Prostate gland (tissue), 2 donors: ENCODE data around the gene EAF2. TPM values are rescaled to one million over a fixed set of nuclear protein-coding genes. Genes with fewer than 3 reads are reported as not detected.

Source experiments
- DNase-seq: peaks from one replicate; pipeline ENCODE4 v3.0.0-alpha.2; 2019; ENCODE audit warnings: low spot score
- H3K27ac ChIP-seq, 2 donors: fragments of 200-600 bp; sonication (generic); 2 replicates each; pipeline ENCODE4 v1.5.1; 2017 to 2019
- H3K27me3 ChIP-seq: fragments of 200-600 bp; sonication (generic); replicated peaks from 2 replicates; pipeline ENCODE4 v1.5.1; 2019; ENCODE audit not compliant: insufficient read depth
- H3K36me3 ChIP-seq, 2 donors: fragments of 200-600 bp; sonication (generic); 1 replicate in 1 of 2; 2 replicates in 1 of 2; pipeline versions ENCODE4 v1.5.1 to v1.8.1; 2017 to 2019
- H3K4me1 ChIP-seq: fragments of 200-600 bp; sonication (generic); replicated peaks from 2 replicates; pipeline ENCODE4 v1.5.1; 2019
- H3K4me3 ChIP-seq, 2 donors: fragments of 200-600 bp; sonication (generic); 2 replicates each; pipeline ENCODE4 v1.5.1; 2017 to 2019
- H3K9me3 ChIP-seq: fragments of 200-600 bp; sonication (generic); 2 replicates; pipeline ENCODE4 v1.5.1; 2017
- CTCF ChIP-seq, 4 experiments: fragments of 200-600 bp in 2 of 4; fragments of 450-650 bp in 2 of 4; sonication (generic) in 2 of 4; IDR thresholded peaks; 1 replicate in 3 of 4; 2 replicates in 1 of 4; pipeline ENCODE4 v1.5.1; 2016 to 2019; ENCODE audit warnings: antibody characterized with exemption in 4 of 4, mild to moderate bottlenecking in 2 of 4, moderate library complexity in 2 of 4
- POLR2A ChIP-seq: fragments of 450-650 bp; IDR thresholded peaks from one replicate; pipeline ENCODE4 v1.6.1; 2016; ENCODE audit warnings: antibody characterized with exemption, mild to moderate bottlenecking
- POLR2AphosphoS5 ChIP-seq: sonication (generic); formaldehyde crosslinking; IDR thresholded peaks from one replicate; pipeline ENCODE4 v1.6.1; 2017; ENCODE audit warnings: antibody characterized with exemption
- WGBS: methylation state at CpG from one replicate; pipeline ENCODE4 v1.1.5; 2018; 5-methylcytosine and 5-hydroxymethylcytosine counted together
- intact Hi-C: fragments of 100-400 bp; cut with DNase I; formaldehyde crosslinking; loops from one replicate; pipeline ENCODE4 v1.14.2; 2022
- total RNA-seq, 2 donors: library from RNA; depleted of rRNA; stranded (reverse); fragments of >200 nt; gene quantifications; one replicate each; pipeline ENCODE4 v1.1.0, GENCODE V29; 2016

Gene EAF2
- total RNA-seq, 2 donors from 2014 or later, result 35.6 to 37.8 TPM

- Histone ChIP-seq H3K27me3 (no peaks in the 10 kb centered on the region), H3K4me1 (no peaks in the 10 kb centered on the region), H3K4me3 (no peak overlapping the region), H3K27ac (no peak overlapping the region), H3K36me3 (no peaks in the 10 kb centered on the region), H3K9me3 (no peaks in the 10 kb centered on the region)
- intact Hi-C loops, result no loop called here
- DNase-seq, result no peak
- no peak for TF ChIP-seq POLR2AphosphoS5
- no peak for TF ChIP-seq CTCF (IDR thresholded peaks at IDR 0.05)
- no peak for TF ChIP-seq POLR2A
Measured at GRCh38 chr3:121870717-121871116, 35.7 kb downstream of the EAF2 start.

GRCh38 chr3:121871430-121871829 lies 36.4 kb downstream of the EAF2 start:
- DNase-seq, result no peak
- no peaks in the 10 kb centered on the region for H3K27me3 ChIP-seq
- no peak overlapping the region for H3K4me3 ChIP-seq

GRCh38 chr3:121878411-121878810 lies 43.4 kb downstream of the EAF2 start:
- Histone ChIP-seq H3K4me1 (no peaks in the 10 kb centered on the region), H3K36me3 (no peaks in the 10 kb centered on the region), H3K4me3 (no peak overlapping the region), H3K27ac (no peak overlapping the region), H3K27me3 (no peaks in the 10 kb centered on the region), H3K9me3 (no peaks in the 10 kb centered on the region)
- no peak for DNase-seq
- 84% methylated on average over 1 of the region's 1 CpG for WGBS
- intact Hi-C loops, result no loop called here
- TF ChIP-seq POLR2AphosphoS5 (no peak), POLR2A (no peak), CTCF (IDR thresholded peaks at IDR 0.05) (no peak)

More at GRCh38 chr3:121871430-121871829, 36.4 kb downstream of the EAF2 start:
- Histone ChIP-seq H3K27ac (no peak overlapping the region), H3K36me3 (no peaks in the 10 kb centered on the region), H3K4me1 (no peaks in the 10 kb centered on the region), H3K9me3 (no peaks in the 10 kb centered on the region)
- 55% methylated on average over 1 of the region's 1 CpG for WGBS
- no peak for TF ChIP-seq CTCF (IDR thresholded peaks at IDR 0.05)
- no peak for TF ChIP-seq POLR2A
- no peak for TF ChIP-seq POLR2AphosphoS5
- intact Hi-C loops, result no loop called here

GRCh38 chr3:121883507-121883906 lies 48.5 kb downstream of the EAF2 start:
- 39% methylated on average over 1 of the region's 1 CpG for WGBS
- intact Hi-C loops, result no loop called here

More at GRCh38 chr3:121883507-121883906, 48.5 kb downstream of the EAF2 start:
- Histone ChIP-seq H3K27me3 (no peaks in the 10 kb centered on the region), H3K9me3 (no peaks in the 10 kb centered on the region), H3K27ac (no peak overlapping the region), H3K4me3 (no peak overlapping the region), H3K4me1 (no peaks in the 10 kb centered on the region), H3K36me3 (no peaks in the 10 kb centered on the region)
- DNase-seq, result no peak
- TF ChIP-seq POLR2AphosphoS5 (no peak), CTCF (IDR thresholded peaks at IDR 0.05) (peak in 1 of 4 experiments; percentile 24), POLR2A (no peak)
